Measurements from ENCODE around the gene APLP1. TPM values are rescaled to one million over a fixed set of nuclear protein-coding genes. Genes with fewer than 3 reads are reported as not detected.
"Not testable (repeated sequence)": the region's sequence is repeated elsewhere in the genome, so short reads cannot be mapped to it uniquely, and the experiment has no call there.

The APLP1 gene
- polyA plus RNA-seq, 1 experiment = 11.4 TPM

DNA sequence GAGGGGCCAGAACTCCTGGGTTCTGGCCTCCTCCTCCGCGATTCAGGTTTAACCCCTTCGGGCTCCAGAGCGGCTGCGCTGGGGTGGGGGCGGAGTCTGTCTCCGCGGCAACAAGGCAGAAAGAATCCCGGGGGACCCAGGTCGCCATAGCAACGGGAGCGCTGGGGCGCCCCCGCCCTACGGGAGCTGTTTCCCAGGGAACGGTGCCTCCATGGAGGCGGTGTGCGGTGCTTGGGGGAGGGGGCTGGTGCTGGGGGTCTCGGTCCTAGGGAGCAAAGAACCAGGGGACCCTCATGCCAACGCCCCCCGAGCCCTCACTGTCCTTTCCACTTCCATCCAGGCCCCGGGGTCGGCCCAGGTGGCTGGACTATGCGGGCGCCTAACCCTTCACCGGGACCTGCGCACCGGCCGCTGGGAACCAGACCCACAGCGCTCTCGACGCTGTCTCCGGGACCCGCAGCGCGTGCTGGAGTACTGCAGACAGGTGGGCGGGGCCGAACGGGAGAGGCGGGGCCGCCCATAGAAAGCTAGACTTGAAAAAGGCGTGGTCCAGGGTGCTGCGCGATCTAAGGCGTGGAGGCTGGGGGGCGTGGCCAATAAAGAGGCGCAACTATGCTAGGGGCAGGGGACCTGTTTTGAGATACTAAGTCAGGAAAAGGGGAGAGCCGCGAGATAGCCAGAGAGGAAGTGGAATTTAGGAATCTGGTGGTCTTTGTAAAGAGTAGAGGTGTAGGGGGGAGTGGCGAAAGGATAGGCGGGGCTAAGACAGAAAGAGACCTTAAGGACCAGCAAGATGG is 1.2 kb downstream of the APLP1 start:
- Histone ChIP-seq H3K4me3 (ENCODE audit: low read depth, low read length) (peak overlapping the region; percentile 14; the same call in 1 of the 2 replicates), H3K36me3 (ENCODE audit: control insufficient read depth, insufficient read depth, low read length) (no peaks in the 10 kb centered on the region), H3K27me3 (ENCODE audit: control insufficient read depth, insufficient read depth, low read length) (peaks cover 6% of the 10 kb centered on the region; the same call in 1 of the 2 replicates)
- TF ChIP-seq CTCF (IDR thresholded peaks at IDR 0.05; ENCODE audit: insufficient read depth, low read depth, low read length) = no peak
- POLR2A ChIA-PET = interaction anchor here (0.8 kb wide), 1 partner anchor 10 kb away, joined by 3 read pairs; no protein-coding TSS in a partner anchor
- DNase-seq (ENCODE audit: low read depth) = no peak
- CTCF ChIA-PET = interaction anchor here (1.1 to 1.5 kb wide), 3 partner anchors 9 to 62 kb away, joined by 3 to 6 read pairs (median 3); no protein-coding TSS in a partner anchor

DNA sequence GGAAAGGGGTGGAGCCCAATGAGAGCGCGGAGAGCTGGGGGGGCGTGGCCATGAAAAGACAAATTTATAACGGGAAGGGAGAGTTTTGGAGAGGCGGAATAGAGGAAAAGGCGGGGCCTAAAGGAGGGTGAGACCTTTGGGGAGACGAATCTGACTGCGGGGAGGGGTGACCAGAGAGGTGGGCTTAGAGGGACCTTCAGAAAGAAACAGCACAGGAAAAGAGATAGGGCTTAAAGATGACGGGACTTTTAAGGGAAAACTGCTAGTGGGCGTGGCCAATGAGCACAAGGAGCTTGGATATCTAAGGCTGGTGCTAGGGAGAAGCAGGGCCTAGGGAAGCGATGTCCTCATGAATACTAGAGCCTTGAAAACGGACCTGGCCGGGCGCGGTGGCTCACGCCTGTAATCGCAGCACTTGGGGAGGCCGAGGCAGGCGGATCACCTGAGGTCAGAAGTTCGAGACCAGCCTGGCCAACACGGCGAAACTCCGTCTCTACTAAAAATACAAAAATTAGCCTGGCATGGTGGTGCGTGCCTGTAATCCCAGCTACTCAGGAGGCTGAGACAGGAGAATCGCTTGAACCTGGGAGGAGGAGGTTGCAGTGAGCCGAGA is 1.9 kb downstream of the APLP1 start:
- H3K27me3 ChIP-seq (ENCODE audit: control insufficient read depth, insufficient read depth, low read length); H3K36me3 ChIP-seq (ENCODE audit: control insufficient read depth, insufficient read depth, low read length); DNase-seq (ENCODE audit: low read depth); H3K4me3 ChIP-seq (ENCODE audit: low read depth, low read length): not testable (repeated sequence)
- ChIA-PET POLR2A (interaction anchor here (0.8 kb wide), 1 partner anchor 10 kb away, joined by 3 read pairs; no protein-coding TSS in a partner anchor), CTCF (interaction anchor here (0.6 to 1.5 kb wide), 4 partner anchors 10 to 103 kb away, joined by 3 to 6 read pairs (median 3); no protein-coding TSS in a partner anchor)

DNA sequence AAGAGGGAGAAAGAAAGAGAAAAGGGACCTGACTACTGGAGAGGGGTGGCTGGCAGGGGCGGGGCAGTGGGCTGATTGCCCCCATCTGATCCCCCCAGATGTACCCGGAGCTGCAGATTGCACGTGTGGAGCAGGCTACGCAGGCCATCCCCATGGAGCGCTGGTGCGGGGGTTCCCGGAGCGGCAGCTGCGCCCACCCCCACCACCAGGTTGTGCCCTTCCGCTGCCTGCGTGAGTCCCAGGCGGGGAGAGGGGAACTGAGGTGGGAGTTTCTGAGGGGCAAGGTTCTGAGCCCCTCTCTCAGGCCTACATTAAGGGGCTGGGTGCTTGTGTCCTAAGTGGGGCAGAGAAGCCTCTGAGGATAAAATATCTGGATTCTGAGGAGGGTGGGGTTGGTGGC is 2.4 kb downstream of the APLP1 start:
- Histone ChIP-seq H3K27me3 (ENCODE audit: control insufficient read depth, insufficient read depth, low read length) (peaks cover 4% of the 10 kb centered on the region; the same call in 1 of the 2 replicates), H3K4me3 (ENCODE audit: low read depth, low read length) (no peak overlapping the region), H3K36me3 (ENCODE audit: control insufficient read depth, insufficient read depth, low read length) (no peaks in the 10 kb centered on the region)
- POLR2A ChIA-PET = no interaction called here
- no peak for TF ChIP-seq CTCF (IDR thresholded peaks at IDR 0.05; ENCODE audit: insufficient read depth, low read depth, low read length)
- CTCF ChIA-PET = interaction anchor here (0.6 to 1.5 kb wide), 2 partner anchors 60 to 102 kb away, joined by 3 read pairs; no protein-coding TSS in a partner anchor
- DNase-seq (ENCODE audit: low read depth) = no peak

- ChIA-PET CTCF (no interaction called here), POLR2A (no interaction called here)
- H3K4me3 ChIP-seq (ENCODE audit: low read depth, low read length) = no peak overlapping the region
- TF ChIP-seq CTCF (IDR thresholded peaks at IDR 0.05; ENCODE audit: insufficient read depth, low read depth, low read length) = no peak
- H3K27me3 ChIP-seq (ENCODE audit: control insufficient read depth, insufficient read depth, low read length) = peaks cover 3% of the 10 kb centered on the region; the same call in 1 of the 2 replicates
- DNase-seq (ENCODE audit: low read depth) = no peak
- H3K36me3 ChIP-seq (ENCODE audit: control insufficient read depth, insufficient read depth, low read length) = no peaks in the 10 kb centered on the region
These were observed 3.2 kb downstream of the APLP1 start for GRCh38 chr19:35871611-35872010.

DNA sequence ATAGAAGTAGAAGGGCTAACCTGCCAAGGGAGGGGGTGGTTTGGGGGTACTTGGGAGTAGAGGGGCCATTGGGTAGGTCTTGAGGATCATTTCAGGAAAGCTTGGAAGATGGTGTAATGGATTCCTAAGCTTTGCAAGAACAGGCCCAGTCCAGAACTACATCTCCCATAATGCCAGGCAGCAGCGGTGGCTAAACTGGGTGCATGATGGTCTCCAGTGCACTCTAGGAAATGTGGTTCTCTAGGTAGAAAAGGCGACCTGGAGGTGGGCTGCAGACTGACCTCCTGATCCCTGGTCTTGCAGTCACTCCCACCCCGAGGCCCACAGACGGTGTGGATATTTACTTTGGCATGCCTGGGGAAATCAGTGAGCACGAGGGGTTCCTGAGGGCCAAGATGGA is 3.8 kb downstream of the APLP1 start:
- no peak for TF ChIP-seq CTCF (IDR thresholded peaks at IDR 0.05; ENCODE audit: insufficient read depth, low read depth, low read length)
- DNase-seq (ENCODE audit: low read depth) = no peak
- H3K4me3 ChIP-seq (ENCODE audit: low read depth, low read length) = no peak overlapping the region
- peaks cover 2% of the 10 kb centered on the region; the same call in 1 of the 2 replicates for H3K27me3 ChIP-seq (ENCODE audit: control insufficient read depth, insufficient read depth, low read length)
- POLR2A ChIA-PET = no interaction called here
- CTCF ChIA-PET = no interaction called here
- H3K36me3 ChIP-seq (ENCODE audit: control insufficient read depth, insufficient read depth, low read length) = no peaks in the 10 kb centered on the region

Measured in BJ (cell line).